ENCODE measurements around the gene JADE2.
"Not testable (repeated sequence)": the region's sequence is repeated elsewhere in the genome, so short reads cannot be mapped to it uniquely, and the experiment has no call there.

Gene JADE2

GRCh38 chr5:134508521-134509195 lies 16.8 kb upstream of the JADE2 start:
- DNase-seq: no peak

GRCh38 chr5:134509308-134510040 lies 16.0 kb upstream of the JADE2 start:
- no peak for DNase-seq

- DNase-seq: no peak
Observed at GRCh38 chr5:134510970-134511795, 14.3 kb upstream of the JADE2 start.

- DNase-seq: no peak
Observed at GRCh38 chr5:134511796-134512660, 13.4 kb upstream of the JADE2 start.

DNA sequence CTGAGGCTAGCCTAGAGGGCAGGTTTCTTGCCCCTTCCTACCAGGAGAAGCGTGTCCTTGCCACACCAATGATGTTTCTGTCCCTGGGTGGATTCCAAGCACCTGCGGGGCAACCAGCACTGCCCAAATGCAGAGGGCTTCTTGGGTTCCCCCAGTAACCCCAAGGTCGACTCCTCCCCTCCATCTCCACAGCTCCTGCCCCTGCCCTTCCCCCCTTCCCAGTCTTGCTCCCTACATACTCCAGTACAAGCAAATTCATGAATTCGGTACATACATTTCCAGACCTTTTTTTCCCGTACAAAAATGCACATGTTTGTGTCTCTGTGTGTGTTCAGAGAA lies 12.8 kb upstream of the JADE2 start:
- no peak for DNase-seq

DNA sequence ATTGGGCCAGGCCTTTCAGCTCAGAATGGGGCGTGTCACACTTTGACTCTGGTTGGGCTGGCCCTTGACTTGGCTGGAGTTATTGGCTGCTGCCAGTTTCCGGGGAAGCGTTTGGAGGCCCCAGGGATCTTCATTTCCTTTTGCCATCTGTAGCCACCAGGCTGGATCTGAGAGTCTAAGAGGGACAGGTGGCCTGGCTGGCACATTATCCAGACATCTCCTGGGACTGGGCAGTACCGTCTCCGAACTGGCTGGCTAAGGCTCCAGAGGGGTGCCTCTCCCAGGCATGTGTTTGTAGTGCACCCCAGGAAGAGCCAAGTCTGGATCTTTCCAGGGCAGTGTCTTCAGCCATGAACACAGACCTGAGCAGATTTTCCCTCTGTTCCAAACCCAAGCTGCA lies 9.7 kb upstream of the JADE2 start:
- DNase-seq: no peak

DNA sequence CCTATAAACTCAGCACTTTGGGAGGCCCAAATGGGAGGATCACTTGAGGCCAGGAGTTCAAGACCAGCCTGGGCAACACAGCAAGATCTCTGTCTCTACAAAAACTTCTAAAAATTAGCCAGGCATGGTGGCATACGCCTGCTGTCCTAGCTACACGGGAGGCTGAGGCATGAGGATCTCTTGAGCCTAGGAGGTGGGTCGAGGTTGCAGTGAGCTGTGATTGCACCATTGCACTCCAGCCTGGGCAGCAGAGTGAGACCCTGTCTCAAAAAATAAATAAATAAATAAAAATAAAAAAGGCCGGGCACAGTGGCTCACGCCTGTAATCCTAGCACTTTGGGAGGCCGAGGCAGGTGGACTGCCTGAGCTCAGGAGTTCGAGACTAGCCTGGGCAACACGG lies 8.5 kb upstream of the JADE2 start:
- not testable (repeated sequence) for DNase-seq

GRCh38 chr5:134517553-134517952 lies 7.9 kb upstream of the JADE2 start:
- DNase-seq: no peak

- no peak for DNase-seq
Observed at GRCh38 chr5:134519989-134520388, 5.5 kb upstream of the JADE2 start.

GRCh38 chr5:134521841-134522240 lies 3.6 kb upstream of the JADE2 start:
- DNase-seq: no peak

- no peak for DNase-seq
Observed at GRCh38 chr5:134523543-134524271, 1.8 kb upstream of the JADE2 start.

GRCh38 chr5:134524272-134524825 lies 1.1 kb upstream of the JADE2 start:
- peak; percentile 34 for DNase-seq

DNA sequence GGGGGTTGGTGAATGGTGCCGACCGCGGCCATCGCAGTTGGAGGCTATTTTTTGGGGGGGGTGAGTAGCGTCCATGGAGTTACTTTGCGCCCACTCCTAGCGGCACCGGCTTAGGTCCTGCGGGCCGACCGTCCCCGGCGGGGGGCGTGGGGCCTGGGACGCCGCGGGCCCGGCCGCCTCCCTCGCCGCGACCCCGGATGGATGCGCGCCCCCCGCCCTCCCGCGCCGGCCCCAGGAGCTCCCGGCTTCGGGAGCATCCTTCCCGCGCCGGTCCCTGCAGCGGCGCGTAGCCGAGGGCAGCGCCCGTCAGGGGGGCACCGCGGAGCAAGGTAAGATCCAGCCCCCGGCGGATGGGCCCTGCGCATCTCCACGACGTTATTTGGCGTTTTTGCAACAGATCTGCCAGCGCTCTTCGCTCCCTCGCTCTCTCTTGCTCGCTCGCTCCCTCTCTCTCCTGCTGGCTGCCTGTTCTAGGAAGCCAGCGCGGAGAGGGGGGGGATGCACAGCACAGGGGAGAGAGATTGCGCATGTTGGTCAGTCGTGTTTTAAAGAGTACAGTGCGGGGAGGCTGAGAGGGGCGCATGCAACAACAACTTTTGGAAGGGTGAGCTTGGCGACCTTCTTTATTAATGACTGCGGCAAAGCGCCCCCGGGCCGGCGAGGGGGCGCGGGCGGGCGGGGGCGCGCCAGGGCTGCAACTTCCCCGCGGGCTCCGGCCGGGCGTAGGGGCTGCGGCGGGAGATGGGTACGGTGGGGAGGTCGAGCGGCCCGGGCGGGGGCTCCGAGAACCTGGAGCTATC lies 413 bp downstream of the JADE2 start:
- no peak for DNase-seq

- DNase-seq: no peak
Observed at GRCh38 chr5:134526483-134527155, 1.1 kb downstream of the JADE2 start.

- DNase-seq: no peak
Observed at GRCh38 chr5:134527156-134527960, 1.9 kb downstream of the JADE2 start.

GRCh38 chr5:134527961-134528424 lies 2.5 kb downstream of the JADE2 start:
- no peak for DNase-seq

- DNase-seq: no peak
Observed at GRCh38 chr5:134528556-134528955, 3.1 kb downstream of the JADE2 start.

DNA sequence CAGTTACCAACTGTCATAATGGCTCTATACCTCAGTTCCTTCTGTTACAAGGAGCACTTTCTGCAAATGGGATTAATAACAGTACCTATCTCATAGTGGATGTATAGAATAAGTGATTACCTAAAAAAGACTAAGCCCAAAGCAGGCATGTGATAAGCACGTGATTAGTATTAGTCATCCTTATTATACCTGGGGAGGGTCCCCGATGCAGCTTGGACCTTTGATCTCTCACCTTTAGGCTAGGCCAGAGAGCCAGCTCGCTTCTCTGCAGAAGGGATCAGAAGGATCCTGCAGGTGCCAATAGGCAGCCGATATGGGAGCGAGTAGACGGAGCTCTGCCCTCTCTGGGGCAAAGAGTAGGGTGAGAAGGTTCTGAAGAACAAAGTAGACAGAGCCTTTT lies 4.0 kb downstream of the JADE2 start:
- no peak for DNase-seq

Data from DMS153 (cell line).